HG02840 (cell line): ENCODE measurements around the gene CCND1.
"Not testable (repeated sequence)": the region's sequence is repeated elsewhere in the genome, so short reads cannot be mapped to it uniquely, and the experiment has no call there.

Experiments
- ATAC-seq: cut with Tn5 transposase; IDR thresholded peaks from one replicate; pipeline ENCODE4 v1.9.1; 2021; ENCODE audit warnings: mild to moderate bottlenecking, moderate library complexity, moderate number of reproducible peaks; ENCODE audit not compliant: unreplicated experiment, low FRiP score

The CCND1 gene

GRCh38 chr11:69685348-69685747 lies 44.4 kb downstream of the CCND1 start:
- ATAC-seq = no peak

GRCh38 chr11:69686452-69686851 lies 45.5 kb downstream of the CCND1 start:
- ATAC-seq = no peak

- ATAC-seq = no peak
These were observed 45.9 kb downstream of the CCND1 start for GRCh38 chr11:69686856-69687255.

GRCh38 chr11:69687969-69688771 lies 47.2 kb downstream of the CCND1 start:
- not testable (repeated sequence) for ATAC-seq

- ATAC-seq = no peak
These were observed 48.7 kb downstream of the CCND1 start for GRCh38 chr11:69689484-69690319.

GRCh38 chr11:69691463-69691862 lies 50.5 kb downstream of the CCND1 start:
- ATAC-seq = no peak

- no peak for ATAC-seq
These were observed 51.5 kb downstream of the CCND1 start for GRCh38 chr11:69692422-69692821.

- ATAC-seq = no peak
These were observed 53.8 kb downstream of the CCND1 start for GRCh38 chr11:69694781-69695180.

- ATAC-seq = no peak
These were observed 54.6 kb downstream of the CCND1 start for GRCh38 chr11:69695581-69695980.

GRCh38 chr11:69695995-69696394 lies 55.0 kb downstream of the CCND1 start:
- ATAC-seq = not testable (repeated sequence)

GRCh38 chr11:69696749-69697468 lies 56.0 kb downstream of the CCND1 start:
- ATAC-seq = no peak

- ATAC-seq = no peak
These were observed 56.5 kb downstream of the CCND1 start for GRCh38 chr11:69697469-69697843.

- ATAC-seq = no peak
These were observed 56.9 kb downstream of the CCND1 start for GRCh38 chr11:69697861-69698260.

- ATAC-seq = no peak
These were observed 57.4 kb downstream of the CCND1 start for GRCh38 chr11:69698362-69698761.

- ATAC-seq = no peak
These were observed 58.3 kb downstream of the CCND1 start for GRCh38 chr11:69699213-69699612.

- ATAC-seq = no peak
These were observed 59.6 kb downstream of the CCND1 start for GRCh38 chr11:69700278-69701140.

- no peak for ATAC-seq
These were observed 61.3 kb downstream of the CCND1 start for GRCh38 chr11:69702239-69702691.

GRCh38 chr11:69702769-69703452 lies 62.0 kb downstream of the CCND1 start:
- no peak for ATAC-seq

GRCh38 chr11:69703453-69703767 lies 62.5 kb downstream of the CCND1 start:
- ATAC-seq = no peak
